ENCODE data around the gene ROR2. TPM values are rescaled to one million over a fixed set of nuclear protein-coding genes. Genes with fewer than 3 reads are reported as not detected.

The ROR2 gene
- total RNA-seq, 1 experiment from 2014 or later, result 2.7 TPM

DNA sequence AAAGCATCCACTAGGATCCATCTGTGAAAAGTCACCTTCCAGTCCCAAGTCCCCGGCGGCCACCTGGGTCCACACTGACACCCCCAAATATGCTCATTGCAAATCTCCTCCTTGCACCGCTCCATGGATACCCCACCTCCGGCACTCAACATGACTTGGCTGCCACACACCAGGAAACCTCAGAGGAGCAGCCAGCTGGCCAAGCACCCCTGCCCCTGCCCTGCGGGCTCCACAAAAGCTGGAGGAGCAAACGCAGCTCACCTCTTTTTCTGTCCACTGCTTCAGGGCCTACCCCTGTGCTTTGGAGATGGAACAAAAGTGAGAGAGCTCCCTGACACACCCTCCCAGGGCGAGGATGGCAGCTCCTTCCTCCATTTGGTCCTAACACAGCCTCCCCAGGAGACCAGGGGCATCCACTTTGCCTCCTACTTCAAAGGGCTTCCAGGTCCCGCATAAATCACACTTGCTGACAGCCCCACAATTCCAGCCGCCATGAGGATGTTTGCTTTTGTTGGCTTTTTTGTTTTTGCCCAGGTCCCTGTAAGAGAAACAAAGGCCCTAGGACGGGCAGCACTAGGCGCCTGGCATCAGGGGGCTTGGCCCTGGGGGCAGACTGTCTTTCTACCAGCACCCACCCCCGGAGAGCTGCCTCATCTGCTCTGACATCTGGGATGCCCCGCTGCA lies 14.8 kb downstream of the ROR2 start:
- Mint-ChIP-seq H3K4me3 (no peak overlapping the region), H3K27me3 (ENCODE audit: low read depth) (peaks cover 20% of the 10 kb centered on the region), H3K9me3 (peaks cover 20 to 21% of the 10 kb centered on the region in 2 experiments), H3K27ac (peak overlapping the region in 1 of 3 experiments; percentile 80; a peak in 1 of 7 replicates), H3K36me3 (ENCODE audit: insufficient read depth in 1 of 3, low read depth in 3 of 3) (peaks cover 7 to 22% (median 16%) of the 10 kb centered on the region in 3 experiments), H3K4me1 (peaks cover 15 to 22% of the 10 kb centered on the region in 2 experiments)
- Histone ChIP-seq H2BK12ac (ENCODE audit: insufficient read length, low read depth, low read length) (no peak overlapping the region), H3K14ac (ENCODE audit: insufficient read depth, low read length) (no peak overlapping the region), H2BK120ac (ENCODE audit: low read depth, low read length, poor library complexity, severe bottlenecking) (no peak overlapping the region), H3K27me3 (ENCODE audit: insufficient read depth, low read length) (no peaks in the 10 kb centered on the region), H2BK15ac (ENCODE audit: low read depth, low read length) (no peak overlapping the region; the same call in 1 of the 2 replicates), H3K4me1 (ENCODE audit: insufficient read depth, low read length) (no peaks in the 10 kb centered on the region; the same call in 1 of the 2 replicates), H3K79me2 (ENCODE audit: insufficient read depth, low read length) (no peaks in the 10 kb centered on the region), H3K27ac (ENCODE audit: insufficient read length, low read depth, low read length) (no peak overlapping the region), H2BK20ac (ENCODE audit: low read depth, low read length, poor library complexity, severe bottlenecking) (no peak overlapping the region), H4K20me1 (ENCODE audit: control insufficient read depth, insufficient read depth, insufficient read length) (no peaks in the 10 kb centered on the region), H3K4me2 (ENCODE audit: insufficient read depth, insufficient read length, low read length) (no peak overlapping the region), H3T11ph (ENCODE audit: low read length) (no peak overlapping the region), H2BK5ac (ENCODE audit: insufficient read length, low read length) (no peak overlapping the region), H3K56ac (ENCODE audit: insufficient read length, low read depth, low read length) (no peak overlapping the region), H3K18ac (ENCODE audit: insufficient read length, low read depth, low read length) (no peak overlapping the region), H3K4ac (ENCODE audit: low read depth, low read length) (no peak overlapping the region), H3K79me1 (ENCODE audit: insufficient read depth, low read depth, low read length, poor library complexity, severe bottlenecking) (no peaks in the 10 kb centered on the region), H4K8ac (replicated peaks; ENCODE audit: insufficient read length, low read depth, low read length) (no peak overlapping the region), H3K9ac (ENCODE audit: extremely low read depth, insufficient read length, low read length) (no peak overlapping the region), H3K9me3 (ENCODE audit: control insufficient read depth, low read depth, low read length) (peaks cover 5% of the 10 kb centered on the region), H3K23ac (ENCODE audit: insufficient read length, low read depth, low read length) (no peak overlapping the region), H3K23me2 (ENCODE audit: insufficient read length, low read depth, low read length, poor library complexity, severe bottlenecking) (no peaks in the 10 kb centered on the region), H4K5ac (ENCODE audit: insufficient read length, low read depth, low read length) (no peak overlapping the region), H4K91ac (ENCODE audit: insufficient read length, low read depth, low read length) (no peak overlapping the region), H2AK5ac (ENCODE audit: insufficient read length, low read length) (no peak overlapping the region), H2AFZ (ENCODE audit: low read length) (no peak overlapping the region)
- no peak for DNase-seq
- TF ChIP-seq, protein P1, sequence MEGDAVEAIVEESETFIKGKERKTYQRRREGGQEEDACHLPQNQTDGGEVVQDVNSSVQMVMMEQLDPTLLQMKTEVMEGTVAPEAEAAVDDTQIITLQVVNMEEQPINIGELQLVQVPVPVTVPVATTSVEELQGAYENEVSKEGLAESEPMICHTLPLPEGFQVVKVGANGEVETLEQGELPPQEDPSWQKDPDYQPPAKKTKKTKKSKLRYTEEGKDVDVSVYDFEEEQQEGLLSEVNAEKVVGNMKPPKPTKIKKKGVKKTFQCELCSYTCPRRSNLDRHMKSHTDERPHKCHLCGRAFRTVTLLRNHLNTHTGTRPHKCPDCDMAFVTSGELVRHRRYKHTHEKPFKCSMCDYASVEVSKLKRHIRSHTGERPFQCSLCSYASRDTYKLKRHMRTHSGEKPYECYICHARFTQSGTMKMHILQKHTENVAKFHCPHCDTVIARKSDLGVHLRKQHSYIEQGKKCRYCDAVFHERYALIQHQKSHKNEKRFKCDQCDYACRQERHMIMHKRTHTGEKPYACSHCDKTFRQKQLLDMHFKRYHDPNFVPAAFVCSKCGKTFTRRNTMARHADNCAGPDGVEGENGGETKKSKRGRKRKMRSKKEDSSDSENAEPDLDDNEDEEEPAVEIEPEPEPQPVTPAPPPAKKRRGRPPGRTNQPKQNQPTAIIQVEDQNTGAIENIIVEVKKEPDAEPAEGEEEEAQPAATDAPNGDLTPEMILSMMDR (conservative IDR thresholded peaks at IDR 0.05), result no peak
- WGBS (ENCODE audit: extremely low coverage, insufficient read length, low lambda C conversion rate), result no CpG with 5 or more reads among the region's 13 CpGs
